ENCODE data around the gene RETREG1. TPM values are rescaled to one million over a fixed set of nuclear protein-coding genes. Genes with fewer than 3 reads are reported as not detected.

The RETREG1 gene
- total RNA-seq, 2 donors from 2014 or later: 114 to 145 TPM

DNA sequence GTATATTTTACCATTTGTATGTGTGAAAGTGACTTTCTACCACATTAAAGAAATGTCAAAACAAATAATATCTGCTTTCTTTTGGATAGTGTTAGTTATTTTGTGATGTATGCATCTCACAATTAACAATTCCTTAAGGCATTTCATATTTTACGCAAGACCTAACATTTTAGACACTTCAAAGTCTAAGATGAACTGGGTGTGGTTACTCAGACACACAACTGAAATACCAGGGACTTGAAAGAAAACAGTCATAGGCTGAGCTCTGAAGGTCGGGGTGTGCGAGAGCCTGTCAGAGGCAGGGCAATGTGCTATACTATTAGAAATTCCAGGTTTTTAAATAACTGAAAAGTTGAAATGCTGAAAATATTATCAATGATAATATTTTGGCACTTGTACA, 106.7 kb downstream of the RETREG1 start:
- no peak for ATAC-seq
- DNase-seq: no peak
- intact Hi-C loops (cut with DNase I): no loop called here

DNA sequence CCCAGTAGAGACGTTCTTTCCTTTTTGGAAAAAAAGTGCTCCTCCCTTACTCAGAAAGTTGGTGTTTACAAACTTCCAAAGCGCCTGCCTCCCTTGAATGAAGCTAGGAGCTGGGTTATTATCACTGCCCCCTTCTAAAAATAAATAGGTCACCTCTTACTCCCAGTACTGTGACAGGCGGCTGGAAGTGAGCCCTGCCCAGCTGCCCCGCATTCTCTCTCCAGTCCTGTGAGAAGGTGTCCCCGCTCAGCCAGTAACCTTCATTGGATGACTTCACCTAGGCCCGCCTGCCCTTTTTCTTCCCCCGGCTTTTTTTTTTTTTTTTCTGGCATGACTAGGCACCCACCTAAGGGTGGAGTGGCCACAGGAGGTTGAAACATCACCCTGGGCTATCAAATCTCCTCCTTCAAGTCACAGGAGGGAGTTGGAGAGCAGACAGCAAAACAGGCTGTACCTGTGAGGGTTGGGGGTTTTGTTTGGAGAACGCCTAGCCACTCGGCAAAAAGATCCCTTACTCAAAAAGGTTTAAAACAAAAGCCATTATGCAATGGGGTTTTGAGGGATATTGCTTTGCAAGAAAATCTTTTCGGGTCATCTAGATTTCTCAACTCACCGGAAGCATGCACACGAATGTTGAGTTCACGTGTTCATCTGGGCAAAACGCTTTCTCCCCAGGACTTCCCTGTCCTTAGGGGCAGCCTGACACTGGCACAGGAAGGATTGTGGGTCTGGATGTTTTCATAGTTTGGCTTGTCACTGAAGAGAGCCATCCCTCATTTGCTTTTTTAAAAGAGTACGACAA, 107.9 kb downstream of the RETREG1 start:
- DNase-seq (peak; percentile 70), ATAC-seq (peak; percentile 93 to 96)
- intact Hi-C loops (cut with DNase I): no loop called here

DNA sequence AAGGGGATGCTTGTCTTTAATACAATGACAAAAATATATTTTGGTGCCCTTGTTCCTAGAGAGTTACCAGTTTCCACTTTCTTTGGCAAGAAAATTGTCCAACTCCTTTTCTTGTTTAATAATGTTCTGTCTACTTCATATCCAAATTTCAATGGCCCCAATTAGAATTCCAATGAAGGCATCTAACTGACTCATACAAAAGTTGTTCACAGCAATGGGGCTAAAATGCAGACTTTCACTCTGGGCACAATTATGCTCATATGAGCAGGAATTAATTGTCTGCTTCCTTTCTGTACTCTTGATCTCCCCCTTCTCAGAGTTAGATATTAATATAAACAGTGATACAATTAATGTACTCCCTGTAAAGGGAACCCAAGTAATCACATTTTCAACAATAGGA, 109.1 kb downstream of the RETREG1 start:
- peak in 1 of 2 donors; percentile 15 for ATAC-seq

DNA sequence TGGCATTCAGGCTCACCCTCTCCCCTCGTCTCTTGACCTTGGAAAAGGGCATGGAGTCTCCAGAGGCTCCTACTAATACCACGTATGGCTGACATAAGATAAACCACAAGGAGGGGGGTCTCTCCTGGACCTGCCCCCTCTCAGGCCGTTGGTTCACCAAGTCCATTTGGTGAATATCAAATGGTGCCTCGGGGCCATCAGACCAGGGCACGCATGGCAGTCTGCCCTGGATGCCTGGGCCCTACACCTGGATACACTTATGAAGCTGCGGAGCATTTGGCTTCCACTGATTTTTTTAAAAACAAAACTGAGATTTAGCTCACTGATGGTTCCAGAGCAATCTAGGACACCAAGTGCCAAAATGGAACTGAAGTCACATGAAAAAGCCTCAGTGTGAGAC, 110.9 kb downstream of the RETREG1 start:
- intact Hi-C loops (cut with DNase I): no loop called here
- no peak for ATAC-seq
- no peak for DNase-seq

More for the DNA sequence above, 109.1 kb downstream of the RETREG1 start:
- intact Hi-C loops (cut with DNase I): no loop called here
- DNase-seq: no peak

DNA sequence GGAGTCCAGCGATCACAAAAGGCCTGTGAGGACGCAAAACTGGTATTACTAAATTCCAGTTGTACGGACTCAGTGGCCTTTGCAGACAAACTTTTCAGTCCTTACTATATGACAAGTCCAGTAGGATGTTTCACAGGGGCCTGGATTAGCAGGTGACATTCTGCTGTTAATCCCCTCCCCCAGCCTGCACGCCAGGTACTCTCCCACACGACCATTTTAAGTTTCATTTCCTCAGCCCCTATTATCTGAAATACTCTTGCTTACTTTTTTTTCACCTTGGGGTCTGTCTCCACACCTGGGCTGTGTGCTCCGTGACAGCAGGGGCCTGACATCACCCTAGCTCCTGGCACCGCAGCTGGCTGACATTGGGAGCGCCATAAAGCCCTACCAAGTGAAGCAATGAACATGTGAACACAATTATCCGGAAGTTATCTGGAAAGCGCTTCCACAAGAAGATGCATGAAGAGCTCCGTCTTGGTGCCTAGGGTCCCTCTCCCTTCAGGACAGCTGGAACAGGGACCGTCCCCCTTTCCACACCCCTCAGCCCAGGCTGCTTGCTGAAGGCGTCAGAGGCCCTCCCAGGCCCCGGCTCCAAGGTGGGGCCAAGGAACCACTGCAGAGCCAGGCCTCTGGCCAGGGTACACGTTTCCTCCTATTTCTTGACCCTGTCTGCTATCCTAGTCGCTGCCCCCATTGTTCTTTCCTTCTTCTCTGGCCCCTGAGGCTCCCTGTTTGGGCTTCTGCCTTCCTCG, 111.5 kb downstream of the RETREG1 start:
- ATAC-seq: no peak
- intact Hi-C loops (cut with DNase I): no loop called here
- no peak for DNase-seq

DNA sequence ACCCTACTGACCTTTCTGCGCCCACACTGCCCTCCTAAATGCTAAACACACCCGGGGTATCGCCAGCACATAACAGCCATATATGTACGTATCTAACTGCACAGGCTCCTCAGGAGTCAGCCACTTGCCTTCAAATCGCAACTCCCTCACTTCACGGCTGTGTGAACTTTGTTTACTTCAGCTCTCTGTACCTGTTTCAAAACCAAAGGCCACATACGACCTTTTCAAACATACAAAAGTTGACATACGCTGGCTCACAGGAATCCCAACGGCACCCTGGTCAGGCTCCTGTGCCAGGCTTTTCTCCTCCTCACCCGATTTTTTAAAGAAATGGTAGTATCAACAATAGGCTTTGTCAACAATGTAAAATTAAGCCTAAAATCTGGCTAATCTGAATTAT, 112.2 kb downstream of the RETREG1 start:
- no peak for ATAC-seq
- intact Hi-C loops (cut with DNase I): no loop called here

DNA sequence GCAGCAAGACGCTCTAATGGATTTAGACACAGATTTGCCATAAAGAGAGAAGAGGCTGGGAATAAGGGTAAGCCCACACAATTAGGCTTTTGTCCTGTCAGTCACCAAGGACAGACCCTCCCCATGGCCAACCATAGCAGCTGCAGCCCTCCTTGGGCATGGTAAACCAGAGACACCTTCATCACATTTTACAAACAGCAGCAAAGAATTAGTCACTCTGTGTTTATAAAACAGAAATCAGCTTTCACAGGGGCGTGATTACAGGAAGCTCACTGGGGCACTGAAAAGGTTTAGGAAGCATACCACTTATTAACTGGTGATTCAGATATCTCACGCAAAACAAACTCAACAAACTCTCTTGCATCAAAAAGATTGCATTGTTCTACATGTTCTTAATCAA, 113.9 kb downstream of the RETREG1 start:
- intact Hi-C loops (cut with DNase I): no loop called here
- no peak for DNase-seq
- ATAC-seq: no peak

More for the DNA sequence above, 112.2 kb downstream of the RETREG1 start:
- DNase-seq: no peak

DNA sequence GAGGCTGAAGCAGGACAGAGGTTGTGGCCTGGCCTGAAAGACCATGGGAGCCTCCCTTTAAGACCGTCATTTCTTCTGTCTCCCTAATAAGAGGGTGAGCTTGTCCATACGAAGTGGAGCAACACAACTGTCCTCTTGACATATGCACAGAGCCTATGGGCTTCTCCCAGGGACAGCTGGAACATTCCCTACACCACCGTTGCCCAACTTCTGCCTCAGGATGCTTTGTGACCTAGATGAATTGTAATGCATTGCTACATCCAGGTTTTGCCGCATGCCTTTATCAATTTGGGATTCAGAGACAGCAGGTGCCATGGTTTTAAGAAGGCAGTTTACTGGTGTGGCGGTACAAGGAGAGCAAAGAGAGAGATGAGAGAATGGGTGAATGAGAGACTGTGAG, 116.8 kb downstream of the RETREG1 start:
- intact Hi-C loops (cut with DNase I): no loop called here
- DNase-seq (no peak), ATAC-seq (no peak)

DNA sequence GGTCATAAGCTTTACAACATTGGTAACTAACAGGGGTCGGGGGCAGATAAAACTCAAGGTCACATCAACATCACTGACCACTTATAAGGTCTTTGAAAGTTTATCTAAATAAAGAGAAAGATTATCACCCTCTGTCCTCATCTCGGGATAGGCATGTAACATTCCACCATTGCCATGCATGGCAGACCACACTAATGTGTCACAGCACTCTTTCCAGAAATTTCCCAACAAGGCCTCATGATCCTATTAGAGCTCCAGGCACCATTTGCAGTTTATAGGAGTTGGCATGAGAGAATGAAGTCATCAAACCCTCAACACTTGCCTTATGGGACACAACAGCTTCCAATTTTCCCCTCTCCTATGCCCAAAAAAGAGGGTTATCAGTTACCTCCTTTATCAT, 119.3 kb downstream of the RETREG1 start:
- intact Hi-C loops (cut with DNase I): no loop called here
- ATAC-seq (no peak), DNase-seq (no peak)

DNA sequence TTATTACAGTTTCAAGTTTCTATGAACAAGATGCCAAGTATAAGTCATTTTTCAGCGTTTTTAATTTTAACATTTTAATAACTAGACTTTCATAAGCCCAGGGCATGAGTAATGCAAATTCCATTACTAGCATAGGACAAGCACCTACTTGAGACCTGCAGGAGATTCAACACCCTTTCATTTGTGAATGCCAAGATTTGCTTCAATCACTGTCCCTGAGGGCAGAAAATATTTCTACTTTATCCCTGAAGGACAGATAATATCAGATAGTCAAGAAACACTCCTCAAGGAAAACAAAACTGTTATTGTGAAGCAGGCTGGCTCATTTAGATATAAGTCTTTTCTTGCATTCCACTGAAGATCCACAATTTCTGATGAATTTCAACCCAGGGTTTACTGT, 123.5 kb downstream of the RETREG1 start:
- intact Hi-C loops (cut with DNase I): no loop called here
- peak in 1 of 2 donors; percentile 38 for ATAC-seq
- DNase-seq: no peak

DNA sequence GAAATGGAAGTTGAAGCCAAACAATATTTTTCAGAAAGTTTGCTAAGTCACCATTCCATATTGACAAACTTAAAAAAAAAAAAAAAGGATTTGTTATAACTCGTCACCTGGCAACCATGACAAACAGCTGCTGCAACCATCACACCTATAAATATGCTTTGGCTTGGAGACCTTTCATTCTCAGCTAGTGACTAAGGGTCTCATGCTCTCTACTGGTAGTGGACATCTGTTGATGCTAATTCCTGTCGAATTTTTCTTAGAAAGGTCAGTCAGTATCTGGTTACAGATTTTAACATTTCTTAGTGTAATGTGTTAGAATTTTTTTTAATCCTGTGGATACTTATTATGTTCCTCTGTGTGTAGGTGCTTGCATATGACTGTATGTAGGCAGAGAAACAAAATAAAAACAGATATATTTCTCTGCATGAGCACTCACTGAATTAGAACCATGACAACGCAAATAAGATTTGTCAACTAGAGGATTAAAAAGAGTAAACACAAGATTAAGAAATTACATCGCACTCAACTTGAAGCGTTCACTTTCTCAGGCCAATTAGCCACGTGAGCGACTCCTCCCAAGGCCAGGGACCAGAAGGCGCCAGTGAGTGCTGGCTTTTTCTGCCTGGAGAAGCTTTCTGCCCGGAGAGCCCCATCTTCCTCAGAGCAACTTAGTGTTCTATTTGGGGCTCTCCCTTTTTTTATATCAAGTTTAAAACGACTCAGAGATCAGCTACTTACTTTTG, 124.2 kb downstream of the RETREG1 start:
- ATAC-seq (peak; percentile 64 to 80), DNase-seq (peak; percentile 48)
- intact Hi-C loops (cut with DNase I): no loop called here

DNA sequence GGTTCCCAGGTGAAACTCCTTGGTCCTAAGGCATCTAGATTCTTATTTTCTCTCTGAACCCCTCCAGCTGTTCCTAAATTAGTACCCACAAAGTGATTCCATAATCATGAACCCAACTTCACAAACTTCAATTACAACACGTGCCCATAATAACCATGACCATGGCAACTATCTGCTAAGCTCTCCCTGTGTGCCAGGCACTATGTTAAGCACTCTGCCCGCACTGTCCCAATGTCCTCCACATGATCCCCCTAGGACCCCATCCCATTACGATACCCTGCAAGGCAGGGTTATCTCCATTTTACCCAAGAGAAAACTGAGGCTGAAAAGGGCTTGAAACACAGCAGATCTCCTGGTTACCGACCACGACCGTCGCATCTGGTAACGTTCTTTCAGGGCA, 125.9 kb downstream of the RETREG1 start:
- intact Hi-C loops (cut with DNase I): no loop called here
- DNase-seq (no peak), ATAC-seq (no peak)

DNA sequence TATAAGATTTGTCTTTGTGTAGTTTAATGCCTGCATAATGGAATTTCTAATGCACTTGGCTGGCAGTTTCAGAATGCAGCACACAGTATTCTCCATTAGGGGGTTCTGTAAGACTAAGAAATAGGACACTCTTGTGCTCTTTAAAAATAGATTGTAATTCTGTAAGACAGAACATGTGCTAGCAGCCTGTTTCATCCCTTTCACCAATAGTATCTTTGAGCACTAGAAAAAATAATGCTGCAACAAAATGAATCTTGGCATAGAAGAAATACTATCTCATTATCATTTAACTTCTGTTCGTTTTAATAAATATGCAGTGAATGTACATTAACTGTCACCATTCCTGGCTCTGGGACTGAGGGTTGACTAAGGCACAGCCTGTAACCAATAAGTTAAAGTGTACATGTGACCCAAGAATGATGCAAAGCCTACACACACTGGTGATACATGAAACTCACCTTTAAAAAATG, 127.4 kb downstream of the RETREG1 start:
- intact Hi-C loops (cut with DNase I): loop anchor here (2.0 to 10.0 kb wide), 6 partner anchors 63 to 695 kb away; no protein-coding TSS in a partner anchor
- ATAC-seq (peak; percentile 81 to 88), DNase-seq (no peak)

DNA sequence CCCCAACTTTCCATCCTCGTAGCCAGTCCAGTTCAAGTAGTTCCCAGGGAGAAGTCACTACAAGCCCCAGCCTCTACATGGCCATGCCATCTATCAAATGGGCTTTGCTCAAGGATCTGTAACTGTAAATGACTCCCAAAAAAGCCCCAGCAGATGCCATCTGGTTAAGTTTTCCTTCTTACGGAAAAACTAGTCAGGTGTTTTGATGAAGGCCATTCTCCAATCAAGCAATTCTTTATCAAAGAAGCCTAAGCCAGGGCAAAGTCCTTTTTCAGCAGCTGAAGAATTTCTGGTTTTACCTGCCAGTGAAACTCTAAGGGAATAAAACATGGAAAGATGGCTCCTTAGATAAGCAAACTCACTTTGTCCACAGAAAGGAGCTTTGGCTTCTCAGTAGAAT, 129.3 kb downstream of the RETREG1 start:
- intact Hi-C loops (cut with DNase I): loop anchor here (5.0 to 10.0 kb wide), 4 partner anchors 67 to 697 kb away; no protein-coding TSS in a partner anchor
- ATAC-seq (no peak), DNase-seq (no peak)

DNA sequence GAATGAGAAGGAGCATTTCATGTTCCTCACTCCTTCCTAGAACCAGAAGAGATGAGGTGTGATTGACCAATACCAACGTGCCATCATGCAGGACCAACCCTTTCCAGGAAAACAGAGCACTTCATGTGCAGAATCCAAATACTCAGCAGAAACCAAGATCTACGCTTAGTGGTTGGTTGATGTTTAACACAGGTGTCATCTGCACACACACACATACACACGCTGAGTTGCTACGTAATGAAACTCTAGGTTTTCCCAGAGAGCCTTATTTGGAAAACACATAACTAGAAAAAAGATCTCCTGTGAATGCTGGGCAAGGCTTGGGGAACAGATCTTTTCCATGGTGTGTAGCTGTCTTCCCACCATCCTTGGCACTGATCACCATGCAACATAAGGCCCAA, 130.1 kb downstream of the RETREG1 start:
- intact Hi-C loops (cut with DNase I): loop anchor here (5.0 to 10.0 kb wide), 4 partner anchors 68 to 698 kb away; no protein-coding TSS in a partner anchor
- no peak for ATAC-seq
- DNase-seq: no peak

DNA sequence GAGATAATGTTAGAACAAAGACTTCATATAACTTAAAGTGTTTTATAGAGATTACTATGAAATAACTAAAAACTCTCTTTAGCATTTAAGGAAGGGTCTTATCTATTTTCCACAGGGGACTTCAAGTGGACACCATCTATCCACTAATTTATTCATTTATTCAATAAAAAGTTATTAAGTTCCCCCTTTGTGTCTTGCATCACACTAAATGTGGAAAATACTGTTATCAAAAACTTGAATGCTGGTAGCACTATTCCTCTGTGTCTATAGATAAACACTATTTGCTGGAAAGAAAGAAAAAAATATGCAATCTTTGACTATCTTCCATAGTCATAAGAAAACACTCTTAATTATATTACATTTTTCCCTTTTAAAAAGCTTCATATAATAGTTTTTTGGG, 131.1 kb downstream of the RETREG1 start:
- intact Hi-C loops (cut with DNase I): loop anchor here (5.0 to 10.0 kb wide), 4 partner anchors 69 to 699 kb away; no protein-coding TSS in a partner anchor
- no peak for DNase-seq
- ATAC-seq: no peak

DNA sequence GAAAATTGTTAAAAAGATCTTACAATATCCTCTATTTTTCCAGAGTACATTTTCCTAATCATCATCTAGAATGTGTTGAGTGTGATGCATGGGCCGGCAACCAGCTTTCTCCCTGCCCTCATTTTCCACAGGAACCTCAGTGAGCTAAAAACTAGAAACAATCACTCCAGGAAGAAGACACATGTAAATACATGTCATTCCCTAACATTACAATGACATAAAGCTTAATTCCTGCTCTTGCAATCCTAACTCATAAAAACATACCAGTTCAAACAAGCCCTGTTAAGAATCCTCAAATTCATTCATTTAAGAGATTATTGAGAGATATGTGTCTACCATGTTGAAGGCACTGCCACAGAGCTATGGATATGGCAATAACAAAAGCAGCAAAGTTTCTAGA, 132.7 kb downstream of the RETREG1 start:
- DNase-seq (no peak), ATAC-seq (no peak)
- intact Hi-C loops (cut with DNase I): loop anchor here (10.0 kb wide), 2 partner anchors 71 to 701 kb away; no protein-coding TSS in a partner anchor

DNA sequence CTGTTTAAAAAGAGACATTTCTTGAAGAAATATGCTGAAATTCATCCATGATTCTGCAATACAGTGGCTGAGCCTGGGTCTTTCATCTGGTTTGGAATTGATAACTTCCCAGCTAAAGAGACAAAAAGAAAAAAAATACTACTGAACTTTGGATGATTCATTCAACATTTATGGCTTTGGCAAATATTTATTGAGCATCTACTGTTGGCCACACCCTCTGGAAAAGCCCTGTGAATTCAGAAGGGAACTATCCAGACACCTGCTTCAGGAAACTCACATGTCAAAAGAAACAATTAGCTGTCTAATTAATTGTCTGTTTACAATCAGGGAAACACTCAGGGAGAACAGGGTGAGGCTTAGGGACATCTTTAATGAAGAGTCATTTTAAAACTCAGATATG, 133.4 kb downstream of the RETREG1 start:
- ATAC-seq: no peak
- intact Hi-C loops (cut with DNase I): loop anchor here (10.0 kb wide), 2 partner anchors 71 to 701 kb away; no protein-coding TSS in a partner anchor

DNA sequence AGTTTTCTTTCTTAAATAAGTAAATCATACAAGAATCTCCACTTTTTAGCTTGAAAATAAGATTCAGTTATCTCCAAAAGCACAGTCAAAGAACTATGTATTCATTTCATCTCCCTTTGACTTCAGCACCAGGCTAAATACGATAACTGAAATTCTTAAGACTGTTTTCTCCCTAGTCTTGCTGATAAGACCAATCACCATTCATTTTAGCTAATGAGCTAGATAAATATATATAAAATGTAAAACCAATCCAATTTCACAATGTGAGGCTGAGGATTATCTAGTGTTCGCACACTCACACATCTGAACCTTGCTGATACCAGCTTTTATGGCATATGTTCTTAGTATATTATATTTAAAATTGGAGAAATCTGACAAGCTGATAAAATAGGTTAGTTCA, 133.9 kb downstream of the RETREG1 start:
- intact Hi-C loops (cut with DNase I): loop anchor here (10.0 kb wide), 2 partner anchors 72 to 702 kb away; no protein-coding TSS in a partner anchor
- DNase-seq: no peak
- no peak for ATAC-seq

More for the DNA sequence above, 133.4 kb downstream of the RETREG1 start:
- DNase-seq: no peak
